Pancreas (tissue), 10 donors: ENCODE results near the gene NOTUM. TPM values are rescaled to one million over a fixed set of nuclear protein-coding genes. Genes with fewer than 3 reads are reported as not detected.

Experiments used
- ATAC-seq, 4 donors: fragments of 200-7000 bp; cut with Tn5 transposase; one replicate each; pipeline versions ENCODE4 v1.8.0 to v1.9.1; 2020; ENCODE audit warnings: mild to moderate bottlenecking in 4 of 4, moderate library complexity in 4 of 4
- DNase-seq, 6 donors: peaks; one replicate each; pipeline ENCODE4 v3.0.0-alpha.2; 2020
- FAIRE-seq: peaks from 2 replicates; lab custom pipeline; 2012; peaks lifted over from hg19 to GRCh38; lab: Jason Lieb, UNC
- H3K27ac ChIP-seq, 4 donors: fragments of 200-600 bp; sonication (generic); 1 replicate in 3 of 4; 2 replicates in 1 of 4; pipeline versions ENCODE4 v1.5.0 to v1.8.0; 2020
- H3K27me3 ChIP-seq, 4 donors: fragments of 200-600 bp; one replicate each; pipeline ENCODE4 v1.8.0; 2021
- H3K36me3 ChIP-seq, 3 donors: fragments of 200-600 bp; sonication (generic) in 1 of 3; one replicate each; pipeline versions ENCODE4 v1.5.0 to v1.8.0; 2020 to 2021
- H3K4me1 ChIP-seq, 3 donors: fragments of 200-600 bp; one replicate each; pipeline ENCODE4 v1.8.0; 2021
- H3K4me3 ChIP-seq, 4 donors: fragments of 200-600 bp; sonication (generic) in 2 of 4; one replicate each; pipeline versions ENCODE4 v1.5.0 to v1.8.0; 2020 to 2021
- H3K9me3 ChIP-seq, 4 donors: fragments of 200-600 bp; one replicate each; pipeline ENCODE4 v1.8.0; 2021
- WGBS, 2 donors: extraction: QIAGEN DNeasy Blood & Tissue Kit; methylation state at CpG; one replicate each; pipeline ENCODE4 v1.1.7; 2013; 5-methylcytosine and 5-hydroxymethylcytosine counted together
- intact Hi-C, 3 donors: fragments of 100-400 bp; cut with DNase I; formaldehyde crosslinking; loops; one replicate each; pipeline versions ENCODE4 v1.11.1 to v1.14.2; 2022
- polyA plus RNA-seq, 2 donors: library from polyadenylated mRNA; stranded (reverse); fragments of 200-250 nt; gene quantifications; one replicate each; pipeline ENCODE4 v1.2.3, GENCODE V29; 2013
- total RNA-seq, 6 donors: library from RNA; stranded (reverse); fragmentation: NEBNext Ultra II Directional in 4 of 6; extraction: Animal tissue kit (Norgen Biotek cat#: 25700) in 4 of 6; gene quantifications; one replicate each; pipeline versions ENCODE4 v1.2.1 to v1.2.4, GENCODE V29; 2021 to 2023
- TF ChIP-seq, protein P1 (sequence below), 4 donors: fragments of 200-600 bp; sonication (generic) in 3 of 4; IDR thresholded peaks; one replicate each; pipeline versions ENCODE4 v1.5.0 to v1.8.0; 2021; ENCODE audit warnings: antibody characterized with exemption in 4 of 4
- donor health status: healthy with polysubstance abuse.
- donor health status: DM: no; HTN: no; CAD: no; lungs with moderate emphysema.
- donor health status: DM: no; HTN: no; CAD: no.
- donor health status: control.
- donor health status: control.
- donor health status: Bipolar disorder and iron deficiency.
- donor health status: DM: yes; HTN: yes; CAD: no.
- donor health status: DM: no; HTN: no; CAD: no.
- donor health status: DM: no; HTN: no; CAD: no.
- donor health status: DM: yes; HTN: yes; CAD: no.

The NOTUM gene
- total and polyA plus RNA-seq, 8 donors, result 0.14 to 0.44 (median 0.21) TPM; not detected in 1

DNA sequence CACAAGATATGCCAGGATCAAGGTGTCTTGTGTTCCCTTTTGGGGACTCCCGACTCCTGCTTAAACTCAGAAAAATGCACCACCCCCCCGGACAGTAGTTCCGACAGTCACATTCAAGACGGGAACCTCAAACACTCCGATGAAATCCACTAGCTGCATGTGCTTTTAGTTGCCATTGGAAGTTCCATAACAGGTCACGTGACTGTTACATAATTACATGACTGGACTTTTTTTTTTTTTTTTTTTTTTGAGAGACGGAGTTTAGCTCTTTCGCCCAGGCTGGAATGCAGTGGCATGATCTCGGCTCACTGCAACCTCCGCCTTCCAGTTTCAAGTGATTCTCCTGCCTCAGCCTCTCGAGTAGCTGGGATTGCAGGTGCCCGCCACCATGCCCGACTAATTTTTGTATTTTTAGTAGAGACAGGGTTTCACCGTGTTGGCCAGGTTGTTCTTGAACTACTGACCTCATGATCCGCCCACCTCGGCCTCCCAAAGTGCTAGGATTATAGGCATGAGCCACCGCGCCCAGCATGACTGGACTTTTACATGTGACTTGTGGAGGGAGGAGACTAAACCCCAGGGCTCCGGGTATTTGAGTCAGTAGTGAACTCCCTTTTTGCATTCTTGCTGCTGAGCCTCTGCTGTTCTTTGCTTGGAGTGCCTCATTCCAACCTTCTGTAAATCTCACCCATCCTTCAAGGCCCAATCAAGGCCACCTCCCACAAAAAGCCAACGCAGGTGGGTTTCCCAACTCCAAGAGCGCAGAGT is 44.6 kb downstream of the NOTUM start:
- no peaks in the 10 kb centered on the region for H3K27me3 ChIP-seq
- H3K36me3 ChIP-seq, result peaks cover 0 to 19% (median 15%) of the 10 kb centered on the region in 3 donors
- 73 to 77% methylated on average over 20 to 21 of the region's 21 CpGs for WGBS, 2 donors
- no peaks in the 10 kb centered on the region for H3K9me3 ChIP-seq
- no peak overlapping the region for H3K27ac ChIP-seq
- ATAC-seq (no peak), FAIRE-seq (no peak), DNase-seq (no peak)
- TF ChIP-seq, protein P1, sequence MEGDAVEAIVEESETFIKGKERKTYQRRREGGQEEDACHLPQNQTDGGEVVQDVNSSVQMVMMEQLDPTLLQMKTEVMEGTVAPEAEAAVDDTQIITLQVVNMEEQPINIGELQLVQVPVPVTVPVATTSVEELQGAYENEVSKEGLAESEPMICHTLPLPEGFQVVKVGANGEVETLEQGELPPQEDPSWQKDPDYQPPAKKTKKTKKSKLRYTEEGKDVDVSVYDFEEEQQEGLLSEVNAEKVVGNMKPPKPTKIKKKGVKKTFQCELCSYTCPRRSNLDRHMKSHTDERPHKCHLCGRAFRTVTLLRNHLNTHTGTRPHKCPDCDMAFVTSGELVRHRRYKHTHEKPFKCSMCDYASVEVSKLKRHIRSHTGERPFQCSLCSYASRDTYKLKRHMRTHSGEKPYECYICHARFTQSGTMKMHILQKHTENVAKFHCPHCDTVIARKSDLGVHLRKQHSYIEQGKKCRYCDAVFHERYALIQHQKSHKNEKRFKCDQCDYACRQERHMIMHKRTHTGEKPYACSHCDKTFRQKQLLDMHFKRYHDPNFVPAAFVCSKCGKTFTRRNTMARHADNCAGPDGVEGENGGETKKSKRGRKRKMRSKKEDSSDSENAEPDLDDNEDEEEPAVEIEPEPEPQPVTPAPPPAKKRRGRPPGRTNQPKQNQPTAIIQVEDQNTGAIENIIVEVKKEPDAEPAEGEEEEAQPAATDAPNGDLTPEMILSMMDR (IDR thresholded peaks at IDR 0.05), result no peak
- peak overlapping the region in 2 of 4 donors; percentile 93 to 95 for H3K4me3 ChIP-seq
- intact Hi-C loops, result no loop called here
- H3K4me1 ChIP-seq, result peaks cover 5 to 20% (median 13%) of the 10 kb centered on the region in 3 donors

DNA sequence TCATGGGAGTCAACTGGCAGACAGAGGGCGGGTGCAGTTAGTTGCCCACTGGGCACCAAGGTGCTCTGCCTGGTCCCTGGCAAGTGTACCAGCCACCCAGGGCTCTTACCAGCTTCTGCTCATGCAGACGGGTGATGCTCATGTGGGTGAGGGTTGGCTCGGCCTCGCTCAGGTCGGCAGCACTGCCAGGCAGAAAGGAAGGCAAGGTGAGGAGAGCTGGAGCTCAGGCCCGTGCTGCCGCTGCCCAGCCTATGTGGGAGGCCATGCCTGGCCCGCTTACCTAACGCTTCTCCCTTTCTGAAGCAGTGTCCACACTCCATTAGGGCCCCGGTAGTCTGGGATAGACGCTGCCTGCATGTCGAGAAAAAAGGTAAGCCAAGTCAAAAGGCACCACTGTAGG is 45.7 kb downstream of the NOTUM start:
- no peak overlapping the region for H3K27ac ChIP-seq
- ATAC-seq (no peak), FAIRE-seq (no peak), DNase-seq (no peak)
- no peak overlapping the region for H3K4me3 ChIP-seq
- 84 to 87% methylated on average over 12 of the region's 12 CpGs for WGBS, 2 donors
- no peaks in the 10 kb centered on the region for H3K9me3 ChIP-seq
- peaks cover 7 to 22% (median 14%) of the 10 kb centered on the region in 3 donors for H3K4me1 ChIP-seq
- H3K36me3 ChIP-seq, result peaks cover 0 to 19% (median 15%) of the 10 kb centered on the region in 3 donors
- TF ChIP-seq, protein P1 (IDR thresholded peaks at IDR 0.05), result no peak
- intact Hi-C loops, result no loop called here
- H3K27me3 ChIP-seq, result no peaks in the 10 kb centered on the region

DNA sequence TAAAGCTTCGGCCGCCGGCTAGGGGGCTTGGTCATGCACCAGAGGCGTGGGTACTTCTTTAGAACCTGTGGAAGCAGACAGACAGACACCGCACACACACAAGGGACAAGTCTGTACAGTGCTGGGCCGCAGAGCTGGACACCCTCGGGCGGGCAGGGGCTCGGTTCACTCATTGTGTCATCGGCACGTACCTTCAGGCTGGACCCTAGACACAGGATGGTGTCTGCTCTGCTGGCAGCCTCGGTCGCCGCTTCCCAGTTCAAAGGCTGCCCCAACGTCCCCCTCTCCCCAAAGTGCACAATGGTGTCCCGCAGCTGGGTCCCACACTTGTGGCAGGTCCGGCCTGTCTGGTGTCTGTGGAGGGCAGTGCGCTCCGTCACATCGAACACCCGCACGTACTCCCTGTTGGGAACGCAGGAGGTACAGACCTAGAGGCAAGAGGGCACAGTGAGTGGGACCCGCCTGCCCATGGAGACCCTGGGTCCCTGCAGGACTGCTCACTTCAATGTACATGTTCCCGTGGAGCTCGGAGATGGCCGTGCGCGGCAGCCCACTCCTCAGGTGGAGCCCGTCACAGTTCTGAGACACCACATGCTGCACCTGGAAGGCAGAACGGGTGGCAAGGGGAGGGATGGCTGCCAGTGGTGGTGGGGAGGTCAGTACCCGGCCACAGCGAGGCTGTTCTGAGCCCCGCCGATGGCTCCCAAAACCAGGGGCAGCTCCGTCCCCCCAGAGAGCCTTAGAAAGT is 46.7 kb downstream of the NOTUM start:
- peak in 1 of 6 donors; percentile 74 for DNase-seq

DNA sequence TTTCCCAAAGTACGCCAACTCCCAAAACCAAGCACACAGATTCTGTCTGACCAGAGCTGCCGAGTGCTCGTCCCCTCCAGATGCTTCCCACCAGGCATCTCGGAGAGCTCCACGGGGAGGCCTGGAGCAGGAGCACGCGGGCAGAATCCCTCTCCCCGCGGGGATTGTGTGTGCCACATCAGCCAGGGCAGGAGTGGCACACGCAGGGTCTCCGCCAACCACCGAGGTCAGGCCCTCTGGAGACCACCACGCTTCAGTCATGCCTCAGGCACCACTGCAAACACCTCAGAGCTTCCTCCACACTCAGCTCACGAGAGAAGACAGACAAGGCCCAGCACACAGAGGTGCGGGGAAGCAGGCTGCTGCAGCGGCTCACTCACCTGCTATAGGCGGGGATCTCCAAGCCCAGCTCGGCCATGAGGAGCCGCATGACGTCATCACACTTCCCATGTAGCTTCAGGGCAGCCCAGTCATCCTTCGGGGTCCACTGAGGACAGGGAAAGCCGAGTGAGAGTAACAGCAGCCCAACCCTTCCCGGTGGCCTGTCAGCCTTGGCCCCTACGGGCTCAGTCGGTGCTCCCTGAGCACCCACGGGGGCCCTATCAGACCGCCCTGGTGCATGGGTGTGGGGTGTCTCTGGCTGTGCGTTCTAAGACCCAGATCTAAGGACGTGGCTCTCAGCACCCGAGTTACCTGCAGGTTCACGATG is 47.4 kb downstream of the NOTUM start:
- DNase-seq, result peak in 1 of 6 donors; percentile 44
- no peak for FAIRE-seq
- H3K36me3 ChIP-seq, result peaks cover 0 to 19% (median 15%) of the 10 kb centered on the region in 3 donors
- H3K4me1 ChIP-seq, result peaks cover 13 to 26% (median 18%) of the 10 kb centered on the region in 3 donors
- H3K27me3 ChIP-seq, result no peaks in the 10 kb centered on the region
- TF ChIP-seq, protein P1 (IDR thresholded peaks at IDR 0.05), result no peak
- no peaks in the 10 kb centered on the region for H3K9me3 ChIP-seq
- 92 to 95% methylated on average over 31 of the region's 31 CpGs for WGBS, 2 donors
- intact Hi-C loops, result no loop called here
- no peak overlapping the region for H3K4me3 ChIP-seq
- no peak for ATAC-seq
- no peak overlapping the region for H3K27ac ChIP-seq

More for the DNA sequence above, 46.7 kb downstream of the NOTUM start:
- peaks cover 0 to 19% (median 15%) of the 10 kb centered on the region in 3 donors for H3K36me3 ChIP-seq
- H3K4me3 ChIP-seq, result no peak overlapping the region
- TF ChIP-seq, protein P1 (IDR thresholded peaks at IDR 0.05), result no peak
- intact Hi-C loops, result no loop called here
- no peaks in the 10 kb centered on the region for H3K27me3 ChIP-seq
- H3K9me3 ChIP-seq, result no peaks in the 10 kb centered on the region
- WGBS, 2 donors, result 94 to 95% methylated on average over 36 of the region's 36 CpGs
- no peak overlapping the region for H3K27ac ChIP-seq
- H3K4me1 ChIP-seq, result peaks cover 13 to 26% (median 18%) of the 10 kb centered on the region in 3 donors
- ATAC-seq, result no peak
- FAIRE-seq, result no peak
